Erythroblast (primary cell): Measurements from ENCODE around the gene DLGAP4.

Experiments
- DNase-seq, 2 experiments: peaks; one replicate each; lab custom pipeline; 2025; lab: John Stamatoyannopoulos, UW
- GATA1 ChIP-seq: IDR thresholded peaks from 2 replicates; pipeline ENCODE4 v1.6.1; 2011; ENCODE audit warnings: low read depth, mild to moderate bottlenecking, control low read depth, low read length, moderate library complexity
- POLR2A ChIP-seq: IDR thresholded peaks from 2 replicates; pipeline ENCODE4 v1.6.1; 2011; ENCODE audit warnings: mild to moderate bottlenecking, low read length

DLGAP4 gene

GRCh38 chr20:36407199-36407733 lies 101.1 kb downstream of the DLGAP4 start:
- TF ChIP-seq POLR2A (no peak), GATA1 (no peak)
- DNase-seq: no peak

- TF ChIP-seq GATA1 (no peak), POLR2A (no peak)
- no peak for DNase-seq
These were observed 102.1 kb downstream of the DLGAP4 start for GRCh38 chr20:36408219-36408618.

- no peak for DNase-seq
- TF ChIP-seq POLR2A (no peak), GATA1 (no peak)
These were observed 105.8 kb downstream of the DLGAP4 start for GRCh38 chr20:36411861-36412454.

- no peak for DNase-seq
- TF ChIP-seq POLR2A (no peak), GATA1 (no peak)
These were observed 109.4 kb downstream of the DLGAP4 start for GRCh38 chr20:36415475-36416002.

- TF ChIP-seq POLR2A (no peak), GATA1 (no peak)
- no peak for DNase-seq
These were observed 112.6 kb downstream of the DLGAP4 start for GRCh38 chr20:36418711-36419110.

GRCh38 chr20:36421641-36422040 lies 115.5 kb downstream of the DLGAP4 start:
- TF ChIP-seq POLR2A: no peak
- TF ChIP-seq GATA1: no peak
- no peak for DNase-seq

- TF ChIP-seq GATA1: no peak
- DNase-seq: no peak
These were observed 118.2 kb downstream of the DLGAP4 start for GRCh38 chr20:36424314-36424713.

- no peak for DNase-seq
- TF ChIP-seq POLR2A: no peak
- TF ChIP-seq GATA1: no peak
These were observed 119.0 kb downstream of the DLGAP4 start for GRCh38 chr20:36425166-36425565.

GRCh38 chr20:36431604-36432003 lies 125.5 kb downstream of the DLGAP4 start:
- TF ChIP-seq POLR2A (no peak), GATA1 (no peak)
- no peak for DNase-seq

- TF ChIP-seq GATA1 (no peak), POLR2A (no peak)
These were observed 126.0 kb downstream of the DLGAP4 start for GRCh38 chr20:36432096-36432495.

GRCh38 chr20:36434383-36434782 lies 128.2 kb downstream of the DLGAP4 start:
- no peak for DNase-seq
- no peak for TF ChIP-seq POLR2A
- TF ChIP-seq GATA1: no peak

More at GRCh38 chr20:36432096-36432495, 126.0 kb downstream of the DLGAP4 start:
- DNase-seq: no peak

GRCh38 chr20:36435124-36435523 lies 129.0 kb downstream of the DLGAP4 start:
- DNase-seq: no peak
- TF ChIP-seq POLR2A: no peak
- TF ChIP-seq GATA1: no peak

GRCh38 chr20:36435592-36436541 lies 129.7 kb downstream of the DLGAP4 start:
- DNase-seq: peak; percentile 79 to 87

More at GRCh38 chr20:36435592-36436541, 129.7 kb downstream of the DLGAP4 start:
- TF ChIP-seq POLR2A (no peak), GATA1 (no peak)
